Neutrophil (primary cell): ENCODE results near the gene IRF3.

Experiments used
- H3K27ac ChIP-seq: fragments of 200-600 bp; sonication (generic); 2 replicates; pipeline ENCODE4 v1.5.1; 2016; ENCODE audit warnings: mild to moderate bottlenecking, moderate library complexity
- H3K27me3 ChIP-seq: fragments of 200-600 bp; sonication (generic); 2 replicates; pipeline ENCODE4 v1.6.0; 2016; ENCODE audit warnings: mild to moderate bottlenecking
- H3K36me3 ChIP-seq: fragments of 200-600 bp; sonication (generic); 2 replicates; pipeline ENCODE4 v1.5.1; 2017
- H3K4me1 ChIP-seq, 2 experiments: fragments of 200-600 bp in 1 of 2; sonication (generic) in 1 of 2; 1 replicate in 1 of 2; 2 replicates in 1 of 2; pipeline versions ENCODE4 v1.5.1 to v1.6.1; 2013 to 2016; ENCODE audit warnings: low read depth in 1 of 2, low read length in 1 of 2, mild to moderate bottlenecking in 1 of 2, moderate library complexity in 1 of 2; ENCODE audit not compliant: control insufficient read depth in 1 of 2, insufficient read depth in 1 of 2
- H3K4me3 ChIP-seq, 2 experiments: fragments of 200-600 bp in 1 of 2; sonication (generic) in 1 of 2; 1 replicate in 1 of 2; 2 replicates in 1 of 2; pipeline ENCODE4 v1.5.1; 2013 to 2016; ENCODE audit warnings: low read depth in 1 of 2, low read length in 1 of 2, mild to moderate bottlenecking in 1 of 2, moderate library complexity in 1 of 2
- H3K9me3 ChIP-seq: fragments of 200-600 bp; sonication (generic); 2 replicates; pipeline ENCODE4 v1.5.1; 2016
- CTCF ChIP-seq: fragments of 200-600 bp; sonication (generic); IDR thresholded peaks from 2 replicates; pipeline ENCODE4 v1.5.1; 2016; ENCODE audit warnings: antibody characterized with exemption

Gene IRF3

DNA sequence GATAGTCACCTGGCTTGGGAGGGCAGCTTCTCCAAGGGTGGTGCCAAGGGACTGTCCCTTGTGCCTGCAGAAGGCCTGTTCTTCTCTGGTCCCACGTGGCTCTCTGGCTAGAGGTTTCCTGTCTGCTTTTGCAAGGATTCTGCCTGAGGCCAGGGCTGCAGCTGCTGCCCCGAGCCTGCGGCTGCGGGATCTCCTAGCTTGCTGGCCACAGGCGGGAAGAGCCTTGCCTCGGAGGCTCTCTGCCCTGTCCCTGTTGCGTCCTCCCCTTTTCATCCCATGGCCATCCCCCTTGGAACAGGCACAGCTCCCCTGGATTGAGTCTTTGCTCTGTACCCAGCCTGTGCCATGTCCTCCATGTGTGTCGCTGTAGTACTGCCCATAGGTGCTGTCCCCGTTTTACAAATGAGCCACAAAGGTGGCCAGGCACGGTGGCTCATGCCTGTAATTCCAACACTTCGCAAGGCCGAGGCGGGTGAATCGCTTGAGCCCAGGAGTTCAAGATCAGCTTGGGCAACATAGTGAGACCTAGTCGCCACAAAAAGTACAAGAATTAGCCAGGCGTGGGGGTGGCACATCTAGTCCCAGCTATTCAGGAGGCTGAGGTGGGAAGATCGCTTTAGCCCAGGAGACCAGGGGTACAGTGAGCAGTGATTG lies 9.1 kb downstream of the IRF3 start:
- Histone ChIP-seq H3K27me3 (no peaks in the 10 kb centered on the region), H3K4me1 (no peaks in the 10 kb centered on the region), H3K36me3 (peaks cover 96% of the 10 kb centered on the region), H3K9me3 (no peaks in the 10 kb centered on the region), H3K27ac (no peak overlapping the region), H3K4me3 (no peak overlapping the region)
- no peak for TF ChIP-seq CTCF

GRCh38 chr19:49655570-49656455 lies 9.8 kb downstream of the IRF3 start:
- Histone ChIP-seq H3K36me3 (peaks cover 96% of the 10 kb centered on the region), H3K27ac (no peak overlapping the region), H3K9me3 (no peaks in the 10 kb centered on the region), H3K4me1 (no peaks in the 10 kb centered on the region), H3K4me3 (no peak overlapping the region), H3K27me3 (no peaks in the 10 kb centered on the region)
- no peak for TF ChIP-seq CTCF

DNA sequence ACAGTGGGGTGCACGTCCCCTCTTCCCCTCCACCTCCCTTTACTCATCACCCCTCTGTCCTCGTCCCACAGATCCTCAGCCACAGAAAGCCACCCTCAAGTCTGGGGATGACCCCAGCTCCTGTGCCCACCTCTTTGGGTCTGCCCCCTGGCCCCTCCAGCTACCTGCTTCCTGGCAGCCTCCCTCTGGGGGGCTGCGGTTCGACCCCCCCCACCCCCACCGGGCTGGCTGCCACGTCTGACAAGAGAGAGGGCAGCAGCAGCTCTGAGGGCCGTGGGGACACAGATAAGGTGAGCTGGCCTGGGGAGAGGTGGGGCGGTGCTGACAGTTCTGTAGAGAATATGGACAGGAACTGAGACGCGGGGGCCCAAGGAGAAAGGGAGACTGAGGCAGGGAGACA lies 11.1 kb downstream of the IRF3 start:
- Histone ChIP-seq H3K9me3 (no peaks in the 10 kb centered on the region), H3K27ac (no peak overlapping the region), H3K4me3 (no peak overlapping the region), H3K36me3 (peaks cover 96% of the 10 kb centered on the region), H3K27me3 (no peaks in the 10 kb centered on the region), H3K4me1 (no peaks in the 10 kb centered on the region)
- TF ChIP-seq CTCF, result no peak

- H3K4me3 ChIP-seq, result no peak overlapping the region
- no peak overlapping the region for H3K27ac ChIP-seq
- H3K9me3 ChIP-seq, result no peaks in the 10 kb centered on the region
- no peaks in the 10 kb centered on the region for H3K4me1 ChIP-seq
- TF ChIP-seq CTCF, result no peak
- H3K36me3 ChIP-seq, result peaks cover 94% of the 10 kb centered on the region
- H3K27me3 ChIP-seq, result no peaks in the 10 kb centered on the region
Measured at GRCh38 chr19:49653466-49653806, 12.2 kb downstream of the IRF3 start.

DNA sequence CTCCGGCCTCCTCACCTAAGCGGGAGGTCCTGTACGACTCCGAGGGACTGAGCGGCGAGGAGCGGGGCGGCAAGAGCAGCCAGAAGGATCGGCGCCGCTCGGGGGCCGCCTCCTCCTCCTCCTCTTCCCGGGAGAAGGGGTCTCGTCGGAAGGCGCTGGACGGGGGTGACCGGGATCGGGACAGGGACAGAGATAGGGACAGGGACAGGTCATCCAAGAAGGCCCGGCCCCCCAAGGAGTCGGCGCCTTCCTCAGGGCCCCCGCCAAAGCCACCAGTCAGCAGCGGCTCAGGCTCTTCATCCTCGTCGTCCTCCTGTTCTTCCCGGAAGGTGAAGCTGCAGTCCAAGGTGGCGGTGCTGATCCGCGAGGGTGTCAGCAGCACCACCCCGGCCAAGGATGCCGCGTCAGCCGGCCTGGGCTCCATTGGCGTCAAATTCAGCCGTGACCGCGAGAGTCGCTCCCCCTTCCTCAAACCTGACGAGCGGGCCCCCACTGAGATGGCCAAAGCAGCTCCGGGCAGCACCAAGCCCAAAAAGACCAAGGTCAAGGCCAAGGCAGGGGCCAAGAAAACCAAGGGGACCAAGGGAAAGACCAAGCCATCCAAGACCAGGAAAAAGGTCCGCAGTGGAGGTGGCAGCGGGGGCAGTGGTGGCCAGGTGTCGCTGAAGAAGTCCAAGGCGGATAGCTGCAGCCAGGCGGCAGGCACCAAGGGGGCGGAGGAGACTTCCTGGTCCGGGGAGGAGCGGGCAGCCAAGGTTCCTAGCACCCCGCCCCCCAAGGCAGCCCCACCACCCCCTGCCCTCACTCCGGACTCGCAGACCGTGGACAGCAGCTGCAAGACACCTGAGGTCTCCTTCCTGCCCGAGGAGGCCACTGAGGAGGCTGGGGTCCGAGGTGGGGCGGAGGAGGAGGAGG lies 12.8 kb downstream of the IRF3 start:
- no peaks in the 10 kb centered on the region for H3K9me3 ChIP-seq
- H3K27ac ChIP-seq, result no peak overlapping the region
- H3K4me1 ChIP-seq, result no peaks in the 10 kb centered on the region
- no peak for TF ChIP-seq CTCF
- H3K27me3 ChIP-seq, result no peaks in the 10 kb centered on the region
- H3K36me3 ChIP-seq, result peaks cover 94% of the 10 kb centered on the region
- H3K4me3 ChIP-seq, result no peak overlapping the region
